ENCODE data around the gene MXRA7.

The MXRA7 gene

GRCh38 chr17:76686538-76687297 is 24.0 kb downstream of the MXRA7 start:
- TF ChIP-seq POLR2AphosphoS5 (IDR thresholded peaks at IDR 0.05; ENCODE audit: low read depth, low read length) (no peak), TAF1 (IDR thresholded peaks at IDR 0.05; ENCODE audit: borderline replicate concordance, insufficient read depth, low read length) (no peak), REST (IDR thresholded peaks at IDR 0.05; ENCODE audit: insufficient read depth in 1 of 2, low read depth in 2 of 2, low read length in 2 of 2) (no peak), FOXP2 (optimal IDR thresholded peaks at IDR 0.05; ENCODE audit: borderline replicate concordance, extremely low read depth, extremely low read length, insufficient read depth) (no peak), SIN3A (IDR thresholded peaks at IDR 0.05; ENCODE audit: borderline replicate concordance, insufficient read depth, low read length) (no peak)

GRCh38 chr17:76685846-76686245 is 24.9 kb downstream of the MXRA7 start:
- no peak for TF ChIP-seq POLR2AphosphoS5 (IDR thresholded peaks at IDR 0.05; ENCODE audit: low read depth, low read length)
- TF ChIP-seq REST (IDR thresholded peaks at IDR 0.05; ENCODE audit: insufficient read depth in 1 of 2, low read depth in 2 of 2, low read length in 2 of 2): no peak
- no peak for TF ChIP-seq SIN3A (IDR thresholded peaks at IDR 0.05; ENCODE audit: borderline replicate concordance, insufficient read depth, low read length)
- no peak for TF ChIP-seq FOXP2 (optimal IDR thresholded peaks at IDR 0.05; ENCODE audit: borderline replicate concordance, extremely low read depth, extremely low read length, insufficient read depth)
- no peak for TF ChIP-seq TAF1 (IDR thresholded peaks at IDR 0.05; ENCODE audit: borderline replicate concordance, insufficient read depth, low read length)

- no peak for TF ChIP-seq TAF1 (IDR thresholded peaks at IDR 0.05; ENCODE audit: borderline replicate concordance, insufficient read depth, low read length)
- no peak for TF ChIP-seq SIN3A (IDR thresholded peaks at IDR 0.05; ENCODE audit: borderline replicate concordance, insufficient read depth, low read length)
- no peak for TF ChIP-seq FOXP2 (optimal IDR thresholded peaks at IDR 0.05; ENCODE audit: borderline replicate concordance, extremely low read depth, extremely low read length, insufficient read depth)
- no peak for TF ChIP-seq REST (IDR thresholded peaks at IDR 0.05; ENCODE audit: insufficient read depth in 1 of 2, low read depth in 2 of 2, low read length in 2 of 2)
- no peak for TF ChIP-seq POLR2AphosphoS5 (IDR thresholded peaks at IDR 0.05; ENCODE audit: low read depth, low read length)
These were observed 25.4 kb downstream of the MXRA7 start for GRCh38 chr17:76685366-76685765.

GRCh38 chr17:76684756-76685155 is 26.0 kb downstream of the MXRA7 start:
- TF ChIP-seq TAF1 (IDR thresholded peaks at IDR 0.05; ENCODE audit: borderline replicate concordance, insufficient read depth, low read length) (no peak), POLR2AphosphoS5 (IDR thresholded peaks at IDR 0.05; ENCODE audit: low read depth, low read length) (no peak), REST (IDR thresholded peaks at IDR 0.05; ENCODE audit: insufficient read depth in 1 of 2, low read depth in 2 of 2, low read length in 2 of 2) (no peak), SIN3A (IDR thresholded peaks at IDR 0.05; ENCODE audit: borderline replicate concordance, insufficient read depth, low read length) (no peak), FOXP2 (optimal IDR thresholded peaks at IDR 0.05; ENCODE audit: borderline replicate concordance, extremely low read depth, extremely low read length, insufficient read depth) (no peak)

Measured in PFSK-1 (cell line).